HCT116 (cell line): Measurements from ENCODE around the gene ATL2. TPM values are rescaled to one million over a fixed set of nuclear protein-coding genes. Genes with fewer than 3 reads are reported as not detected.

Experiments
- ATAC-seq: fragments of 200-7000 bp; cut with Tn5 transposase; 2 replicates; pipeline ENCODE4 v1.9.1; 2020; ENCODE audit warnings: mild to moderate bottlenecking, moderate library complexity
- BruUV-seq: library from RNA; stranded (reverse); fragments of 400-500 nt; replicated peaks from 2 replicates; lab custom pipeline; 2021; lab: Mats Ljungman, UMichigan
- CTCF ChIA-PET: fragments of 300-600 bp; sonication (Branson Sonifier 250); formaldehyde crosslinking; loops from one replicate; lab custom pipeline; 2021; ENCODE audit warnings: antibody characterized with exemption; lab: Charles Lee
- POLR2A ChIA-PET: fragments of 300-600, 350-600 bp; sonication (Branson Sonifier 250); formaldehyde crosslinking; loops from one replicate; lab custom pipeline; 2021; ENCODE audit warnings: antibody characterized with exemption; lab: Charles Lee
- RAD21 ChIA-PET, 2 experiments: fragments of 300-600 bp; sonication (Branson Sonifier 250); formaldehyde crosslinking; loops; one replicate each; lab custom pipeline; 2023; ENCODE audit warnings: low total read pairs in 2 of 2; ENCODE audit not compliant: uncharacterized antibody in 2 of 2, unreplicated experiment in 2 of 2, low non-redundant PET in 1 of 2; lab: Charles Lee
- DNase-seq: peaks from one replicate; pipeline ENCODE4 v3.0.0-alpha.2; 2010; ENCODE audit warnings: low read depth, low spot score
- H2AFZ ChIP-seq: fragments of 200-600 bp; shearing (Covaris generic), sonication (generic); 2 replicates; pipeline ENCODE4 v1.6.1; 2017; ENCODE audit warnings: low read depth, mixed run types, mixed read lengths, antibody characterized with exemption, low read length; ENCODE audit not compliant: poor library complexity, severe bottlenecking
- H3K27ac ChIP-seq: 2 replicates; pipeline ENCODE4 v1.5.1; 2012; ENCODE audit warnings: low read depth, low read length
- H3K27me3 ChIP-seq: fragments of 200-600 bp; sonication (generic); 2 replicates; pipeline ENCODE4 v1.6.1; 2016; ENCODE audit warnings: mixed run types, low read length, mixed read lengths; ENCODE audit not compliant: insufficient read depth
- H3K36me3 ChIP-seq, 2 experiments: fragments of 200-500 bp in 1 of 2; fragments of 200-600 bp in 1 of 2; sonication (Bioruptor generic) in 1 of 2; sonication (generic) in 1 of 2; 2 replicates each; pipeline versions ENCODE4 v1.5.1 to v1.6.1; 2014 to 2016; ENCODE audit warnings: low read length in 2 of 2, inconsistent platforms in 1 of 2, mixed read lengths in 1 of 2, mixed run types in 1 of 2; ENCODE audit not compliant: insufficient read depth in 2 of 2, control insufficient read depth in 1 of 2
- H3K4me1 ChIP-seq, 2 experiments: fragments of 200-600 bp in 1 of 2; sonication (generic) in 1 of 2; 2 replicates each; pipeline versions ENCODE4 v1.5.1 to v1.6.1; 2012 to 2017; ENCODE audit warnings: low read length in 2 of 2, inconsistent platforms in 1 of 2, mild to moderate bottlenecking in 1 of 2, mixed read lengths in 1 of 2, mixed run types in 1 of 2, moderate library complexity in 1 of 2; ENCODE audit not compliant: insufficient read depth in 2 of 2, control insufficient read depth in 1 of 2
- H3K4me2 ChIP-seq: fragments of 200-600 bp; sonication (generic); 2 replicates; pipeline ENCODE4 v1.6.1; 2017; ENCODE audit warnings: mixed run types, low read length, mixed read lengths
- H3K4me3 ChIP-seq, 2 experiments: fragments of 200-600 bp in 1 of 2; sonication (generic) in 1 of 2; replicated peaks in 1 of 2; 2 replicates each; pipeline ENCODE4 v1.5.1; 2011 to 2016; ENCODE audit warnings: low read length in 2 of 2, control low read depth in 1 of 2, low read depth in 1 of 2, mild to moderate bottlenecking in 1 of 2, mixed read lengths in 1 of 2, mixed run types in 1 of 2
- H3K79me2 ChIP-seq: fragments of 200-600 bp; sonication (generic); 2 replicates; pipeline ENCODE4 v1.6.1; 2017; ENCODE audit warnings: mild to moderate bottlenecking, mixed run types, low read length, moderate library complexity, mixed read lengths; ENCODE audit not compliant: insufficient read depth
- H3K9ac ChIP-seq: fragments of 200-600 bp; sonication (generic); 2 replicates; pipeline ENCODE4 v1.6.1; 2016; ENCODE audit warnings: low read length, mixed read lengths
- H3K9me2 ChIP-seq: fragments of 200-600 bp; sonication (generic), shearing (Covaris generic); 2 replicates; pipeline ENCODE4 v1.6.1; 2017; ENCODE audit warnings: mixed run types, mild to moderate bottlenecking, moderate library complexity; ENCODE audit not compliant: insufficient read depth
- H3K9me3 ChIP-seq, 2 experiments: fragments of 200-500 bp in 1 of 2; fragments of 200-600 bp in 1 of 2; sonication (Bioruptor generic) in 1 of 2; sonication (generic) in 1 of 2; 2 replicates each; pipeline ENCODE4 v1.6.1; 2014 to 2017; ENCODE audit warnings: low read length in 2 of 2, mixed read lengths in 2 of 2, inconsistent platforms in 1 of 2, low read depth in 1 of 2, mild to moderate bottlenecking in 1 of 2, mixed run types in 1 of 2, moderate library complexity in 1 of 2; ENCODE audit not compliant: control insufficient read depth in 1 of 2, insufficient read depth in 1 of 2
- H4K20me1 ChIP-seq: fragments of 200-600 bp; sonication (generic), shearing (Covaris generic); 2 replicates; pipeline ENCODE4 v1.6.1; 2017; ENCODE audit warnings: mixed run types, mild to moderate bottlenecking, moderate library complexity; ENCODE audit not compliant: insufficient read depth
- CBX3 ChIP-seq: IDR thresholded peaks from 2 replicates; pipeline ENCODE4 v1.6.1; 2012; ENCODE audit warnings: low read depth
- CEBPB ChIP-seq: IDR thresholded peaks from 2 replicates; pipeline ENCODE4 v1.6.1; 2012; ENCODE audit warnings: low read depth
- CTCF ChIP-seq, 3 experiments: fragments of 200-600 bp in 1 of 3; sonication (generic) in 1 of 3; IDR thresholded peaks in 2 of 3; conservative IDR thresholded peaks in 1 of 3; 2 replicates each; pipeline ENCODE4 v1.5.1; 2012 to 2017; ENCODE audit warnings: low read depth in 2 of 3, low read length in 2 of 3, antibody characterized with exemption in 1 of 3, borderline replicate concordance in 1 of 3, control low read depth in 1 of 3, mild to moderate bottlenecking in 1 of 3, mixed read lengths in 1 of 3, mixed run types in 1 of 3, moderate library complexity in 1 of 3; ENCODE audit not compliant: insufficient read depth in 1 of 3
- EGR1 ChIP-seq: IDR thresholded peaks from 2 replicates; pipeline ENCODE4 v1.6.1; 2012; ENCODE audit warnings: low read depth
- EZH2phosphoT487 ChIP-seq: fragments of 200-600 bp; IDR thresholded peaks from 2 replicates; pipeline ENCODE4 v1.6.1; 2018; ENCODE audit warnings: antibody characterized with exemption, borderline replicate concordance
- FOSL1 ChIP-seq: IDR thresholded peaks from 2 replicates; pipeline ENCODE4 v1.6.1; 2012; ENCODE audit warnings: low read depth
- JUND ChIP-seq: IDR thresholded peaks from 2 replicates; pipeline ENCODE4 v1.6.1; 2012
- REST ChIP-seq: IDR thresholded peaks from 2 replicates; pipeline ENCODE4 v1.6.1; 2012; ENCODE audit warnings: low read depth
- SIN3A ChIP-seq: IDR thresholded peaks from 2 replicates; pipeline ENCODE4 v1.6.1; 2012; ENCODE audit warnings: low read depth
- SRF ChIP-seq: IDR thresholded peaks from 2 replicates; pipeline ENCODE4 v1.6.1; 2012; ENCODE audit warnings: low read depth
- YY1 ChIP-seq: IDR thresholded peaks from 2 replicates; pipeline ENCODE4 v1.6.1; 2011; ENCODE audit warnings: low read length, low read depth, moderate library complexity, mild to moderate bottlenecking; ENCODE audit not compliant: insufficient replicate concordance; ENCODE audit errors: extremely low read depth
- ZFX ChIP-seq: fragments of 450-650 bp; IDR thresholded peaks from 2 replicates; pipeline ENCODE4 v1.6.1; 2017
- ZNF274 ChIP-seq: fragments of 200-500 bp; sonication (Bioruptor generic); IDR thresholded peaks from 2 replicates; pipeline ENCODE4 v1.6.1; 2014; ENCODE audit warnings: mild to moderate bottlenecking, low read depth, low read length, inconsistent platforms
- intact Hi-C: fragments of 100-400 bp; cut with micrococcal nuclease; formaldehyde crosslinking; loops from 2 replicates; pipeline ENCODE4 v1.10.0; 2022
- total RNA-seq: library from RNA; stranded (reverse); gene quantifications from one replicate; pipeline ENCODE4 v1.2.1, GENCODE V29; 2021; ENCODE audit not compliant: unreplicated experiment
- TF ChIP-seq, protein P1 (sequence below): IDR thresholded peaks from 2 replicates; pipeline ENCODE4 v1.6.1; 2011; ENCODE audit warnings: mild to moderate bottlenecking, low read length, moderate library complexity; ENCODE audit not compliant: insufficient replicate concordance; ENCODE audit errors: extremely low read depth
- TF ChIP-seq, protein P2 (sequence below): IDR thresholded peaks from 2 replicates; pipeline ENCODE4 v1.6.1; 2012

ATL2 gene
- total RNA-seq, 1 experiment from 2014 or later = 80.7 TPM

- H3K27ac ChIP-seq = no peak overlapping the region
- H3K9me2 ChIP-seq = no peaks in the 10 kb centered on the region
- no peak overlapping the region for H3K4me2 ChIP-seq
- no peak overlapping the region for H3K4me3 ChIP-seq
- H3K9ac ChIP-seq = no peak overlapping the region
- H3K4me1 ChIP-seq = no peaks in the 10 kb centered on the region
- no peak for ATAC-seq
- intact Hi-C loops = no loop called here
- RAD21 ChIA-PET = no interaction called here
- CTCF ChIA-PET = no interaction called here
- no peaks in the 10 kb centered on the region for H3K9me3 ChIP-seq
- POLR2A ChIA-PET = no interaction called here
- no peaks in the 10 kb centered on the region for H4K20me1 ChIP-seq
- no peaks in the 10 kb centered on the region for H3K36me3 ChIP-seq
- no peaks in the 10 kb centered on the region for H3K79me2 ChIP-seq
- no peaks in the 10 kb centered on the region for H3K27me3 ChIP-seq
- no peak for DNase-seq
- H2AFZ ChIP-seq = no peak overlapping the region
- no TSS peak for BruUV-seq
- no peak for TF ChIP-seq CEBPB
- no peak for TF ChIP-seq FOSL1
- TF ChIP-seq JUND = no peak
- no peak for TF ChIP-seq EZH2phosphoT487
- TF ChIP-seq EGR1 = no peak
- TF ChIP-seq, protein P1, sequence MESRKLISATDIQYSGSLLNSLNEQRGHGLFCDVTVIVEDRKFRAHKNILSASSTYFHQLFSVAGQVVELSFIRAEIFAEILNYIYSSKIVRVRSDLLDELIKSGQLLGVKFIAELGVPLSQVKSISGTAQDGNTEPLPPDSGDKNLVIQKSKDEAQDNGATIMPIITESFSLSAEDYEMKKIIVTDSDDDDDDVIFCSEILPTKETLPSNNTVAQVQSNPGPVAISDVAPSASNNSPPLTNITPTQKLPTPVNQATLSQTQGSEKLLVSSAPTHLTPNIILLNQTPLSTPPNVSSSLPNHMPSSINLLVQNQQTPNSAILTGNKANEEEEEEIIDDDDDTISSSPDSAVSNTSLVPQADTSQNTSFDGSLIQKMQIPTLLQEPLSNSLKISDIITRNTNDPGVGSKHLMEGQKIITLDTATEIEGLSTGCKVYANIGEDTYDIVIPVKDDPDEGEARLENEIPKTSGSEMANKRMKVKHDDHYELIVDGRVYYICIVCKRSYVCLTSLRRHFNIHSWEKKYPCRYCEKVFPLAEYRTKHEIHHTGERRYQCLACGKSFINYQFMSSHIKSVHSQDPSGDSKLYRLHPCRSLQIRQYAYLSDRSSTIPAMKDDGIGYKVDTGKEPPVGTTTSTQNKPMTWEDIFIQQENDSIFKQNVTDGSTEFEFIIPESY = no peak
- TF ChIP-seq REST = no peak
- no peak for TF ChIP-seq CTCF (IDR thresholded peaks at IDR 0.05 in 2 of 3, conservative IDR thresholded peaks at IDR 0.05 in 1 of 3; ENCODE audit: borderline replicate concordance in 1 of 3, insufficient read depth in 1 of 3, low read depth in 2 of 3, low read length in 2 of 3)
- no peak for TF ChIP-seq ZFX
- no peak for TF ChIP-seq SIN3A
- TF ChIP-seq ZNF274 = no peak
- no peak for TF ChIP-seq YY1
- no peak for TF ChIP-seq CBX3
- TF ChIP-seq, protein P2, sequence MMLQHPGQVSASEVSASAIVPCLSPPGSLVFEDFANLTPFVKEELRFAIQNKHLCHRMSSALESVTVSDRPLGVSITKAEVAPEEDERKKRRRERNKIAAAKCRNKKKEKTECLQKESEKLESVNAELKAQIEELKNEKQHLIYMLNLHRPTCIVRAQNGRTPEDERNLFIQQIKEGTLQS = no peak
- TF ChIP-seq SRF = no peak
These were observed 109.7 kb downstream of the ATL2 start for GRCh38 chr2:38267270-38267925.
